ENCODE data around the gene FMNL3. TPM values are rescaled to one million over a fixed set of nuclear protein-coding genes. Genes with fewer than 3 reads are reported as not detected.

FMNL3 gene
- polyA plus RNA-seq, 1 donor from 2014 or later: 5.6 TPM

DNA sequence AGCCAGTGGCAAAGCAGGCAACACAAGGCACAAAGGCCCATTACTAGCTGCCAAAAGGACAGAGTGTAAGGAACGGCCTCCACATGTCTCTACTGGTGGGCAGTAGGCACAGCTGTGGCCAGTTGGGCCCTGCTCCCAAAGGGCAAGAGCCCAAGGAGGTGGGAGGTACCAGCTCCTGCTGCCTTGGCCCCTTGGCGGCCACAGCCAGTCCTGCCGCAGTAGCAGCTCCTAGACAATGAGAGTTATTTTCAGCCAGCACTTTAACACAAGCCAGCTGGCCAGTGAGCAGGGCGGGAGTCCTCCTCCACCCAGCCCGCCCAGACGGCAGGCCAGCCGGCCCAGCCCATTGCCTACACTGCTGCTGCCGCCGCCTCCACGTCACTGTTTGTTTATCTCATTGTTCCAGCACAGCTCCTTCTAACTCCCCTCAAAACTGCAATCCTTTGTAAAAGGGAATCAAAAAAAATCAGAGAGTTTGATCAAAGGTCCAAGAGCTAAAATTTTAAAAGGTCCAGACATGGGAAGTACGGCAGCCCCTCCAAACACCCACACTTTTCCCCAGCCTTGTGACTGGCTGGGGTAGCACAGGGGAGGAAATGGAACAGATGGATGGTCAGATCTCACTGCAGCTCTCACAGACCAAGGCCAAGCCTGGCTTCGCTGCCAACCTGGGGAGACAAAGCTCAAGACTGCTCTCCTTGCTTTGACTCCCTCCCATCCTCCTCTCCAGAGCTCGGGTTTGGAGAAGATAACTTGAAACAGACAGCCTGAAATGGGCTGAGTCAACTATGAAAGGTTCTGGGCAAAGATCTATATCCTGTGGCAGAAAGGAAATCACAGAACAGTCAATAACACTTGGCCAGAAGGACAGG, 33.5 kb downstream of the FMNL3 start:
- Mint-ChIP-seq H3K27ac (peak overlapping the region; percentile 62 to 88 (median 69)), H3K4me3 (peak overlapping the region in 2 of 4 donors; percentile 25), H3K4me1 (peaks cover 62 to 77% (median 66%) of the 10 kb centered on the region in 3 donors), H3K36me3 (no peaks in the 10 kb centered on the region), H3K9me3 (no peaks in the 10 kb centered on the region), H3K27me3 (no peaks in the 10 kb centered on the region)

DNA sequence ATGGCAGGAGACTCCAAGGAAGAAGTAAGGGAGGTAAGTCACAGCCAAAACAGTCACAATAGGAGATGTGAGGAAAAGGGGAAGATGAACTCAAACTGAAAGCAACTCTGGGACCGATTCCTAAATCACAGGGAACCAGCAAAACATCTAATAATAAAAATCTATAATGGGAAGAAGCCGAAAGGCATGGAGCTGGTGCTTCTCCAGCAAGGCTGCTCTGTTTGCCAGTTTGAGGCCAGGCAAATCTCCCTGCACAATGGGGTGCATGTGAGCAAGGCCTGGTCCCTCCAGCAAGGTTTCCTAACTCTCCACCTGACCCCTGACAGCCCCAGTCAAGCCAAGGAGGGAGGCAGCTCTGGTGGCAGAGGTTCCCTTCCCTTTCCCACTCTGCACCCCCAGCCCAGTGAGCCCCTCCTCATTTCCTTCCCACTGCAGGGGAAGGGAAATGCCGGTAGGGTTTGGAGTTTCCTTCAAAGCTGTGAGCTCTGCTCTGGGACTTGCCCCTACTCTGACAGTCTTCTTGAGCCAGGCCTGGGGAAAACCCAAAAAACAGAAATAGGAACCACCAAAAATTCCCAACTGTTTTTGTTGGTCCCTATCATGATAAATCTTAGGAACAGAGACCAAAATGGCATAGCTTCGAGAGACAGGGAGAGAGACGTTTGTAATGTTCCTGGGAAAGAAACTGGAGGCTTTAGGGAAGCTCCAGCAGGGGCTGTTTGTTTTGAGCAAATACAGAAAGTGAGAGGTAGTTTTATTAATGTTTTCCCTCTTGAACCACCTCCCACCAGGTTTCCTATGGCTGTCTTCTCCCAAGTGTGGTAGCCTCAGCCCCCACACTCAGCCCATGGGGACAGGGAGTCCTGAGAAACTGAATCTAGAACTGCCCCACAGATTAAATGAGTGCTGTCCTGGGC, 34.6 kb downstream of the FMNL3 start:
- Mint-ChIP-seq H3K27me3 (no peaks in the 10 kb centered on the region), H3K27ac (peak overlapping the region; percentile 62 to 96 (median 94)), H3K36me3 (no peaks in the 10 kb centered on the region), H3K4me3 (peak overlapping the region in 3 of 4 donors; percentile 25 to 90 (median 74)), H3K4me1 (peaks cover 70 to 85% (median 74%) of the 10 kb centered on the region in 3 donors), H3K9me3 (no peaks in the 10 kb centered on the region)

DNA sequence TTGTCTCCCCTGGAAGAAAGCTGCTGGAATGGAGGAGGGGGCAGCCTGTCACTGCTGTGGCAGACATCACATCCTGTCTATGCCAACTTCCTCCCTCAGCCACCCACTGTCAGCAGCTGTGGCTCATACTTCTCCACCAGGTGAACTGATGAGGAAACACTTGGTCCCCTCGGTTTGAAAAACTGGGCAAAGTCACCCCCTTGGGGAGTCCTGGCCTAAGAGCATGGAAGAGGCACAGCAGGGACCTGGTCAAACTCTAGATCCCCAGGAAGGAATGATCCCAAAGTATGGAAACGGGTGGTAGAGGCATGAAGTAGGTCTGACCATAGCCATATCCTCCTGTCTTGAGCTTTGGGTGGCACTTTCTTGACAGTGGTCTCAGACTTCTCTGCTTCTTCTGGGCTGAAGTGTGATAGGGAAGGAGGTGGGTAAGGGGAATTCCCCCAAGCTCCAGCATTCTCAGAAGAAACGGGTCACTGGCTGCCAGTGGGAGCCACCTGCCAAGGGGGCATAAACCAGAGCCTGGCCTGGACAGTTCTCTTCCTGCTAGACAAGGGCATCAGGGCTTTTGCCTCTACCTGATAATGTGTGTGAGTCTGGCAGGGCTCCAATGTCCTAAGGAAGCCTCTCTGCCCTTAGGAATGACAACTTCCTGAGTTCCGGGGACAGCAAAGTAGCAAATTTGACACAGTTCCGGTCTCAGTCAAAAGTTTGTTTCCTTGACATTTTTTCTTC, 36.0 kb downstream of the FMNL3 start:
- peak overlapping the region; percentile 62 to 96 (median 94) for H3K27ac Mint-ChIP-seq
- no peaks in the 10 kb centered on the region for H3K9me3 Mint-ChIP-seq
- peak overlapping the region; percentile 17 to 81 (median 62) for H3K4me3 Mint-ChIP-seq
- peaks cover 3% of the 10 kb centered on the region for H3K36me3 Mint-ChIP-seq
- no peaks in the 10 kb centered on the region for H3K27me3 Mint-ChIP-seq
- H3K4me1 Mint-ChIP-seq: peaks cover 73 to 83% (median 73%) of the 10 kb centered on the region in 3 donors

GRCh38 chr12:49669796-49670195, 37.4 kb downstream of the FMNL3 start:
- H3K36me3 Mint-ChIP-seq: peaks cover 10% of the 10 kb centered on the region
- H3K4me3 Mint-ChIP-seq: peak overlapping the region in 3 of 4 donors; percentile 6 to 59 (median 17)
- peaks cover 71 to 83% (median 76%) of the 10 kb centered on the region in 3 donors for H3K4me1 Mint-ChIP-seq
- peak overlapping the region; percentile 62 to 96 (median 94) for H3K27ac Mint-ChIP-seq
- H3K9me3 Mint-ChIP-seq: no peaks in the 10 kb centered on the region
- H3K27me3 Mint-ChIP-seq: no peaks in the 10 kb centered on the region

- peaks cover 76 to 82% (median 80%) of the 10 kb centered on the region in 3 donors for H3K4me1 Mint-ChIP-seq
- H3K27me3 Mint-ChIP-seq: no peaks in the 10 kb centered on the region
- peaks cover 10% of the 10 kb centered on the region for H3K36me3 Mint-ChIP-seq
- H3K27ac Mint-ChIP-seq: peak overlapping the region; percentile 54 to 86 (median 69)
- H3K4me3 Mint-ChIP-seq: peak overlapping the region in 2 of 4 donors; percentile 21 to 47
- no peaks in the 10 kb centered on the region for H3K9me3 Mint-ChIP-seq
Measured at GRCh38 chr12:49667325-49668090, 39.7 kb downstream of the FMNL3 start.

GRCh38 chr12:49666176-49666575, 41.0 kb downstream of the FMNL3 start:
- H3K27ac Mint-ChIP-seq: peak overlapping the region in 1 of 3 donors; percentile 95
- H3K4me3 Mint-ChIP-seq: peak overlapping the region in 1 of 4 donors; percentile 15

GRCh38 chr12:49665384-49665783, 41.8 kb downstream of the FMNL3 start:
- H3K4me3 Mint-ChIP-seq: peak overlapping the region in 2 of 4 donors; percentile 6 to 54
- no peaks in the 10 kb centered on the region for H3K9me3 Mint-ChIP-seq
- H3K27ac Mint-ChIP-seq: peak overlapping the region; percentile 46 to 95 (median 57)
- no peaks in the 10 kb centered on the region for H3K27me3 Mint-ChIP-seq
- peaks cover 74 to 81% (median 79%) of the 10 kb centered on the region in 3 donors for H3K4me1 Mint-ChIP-seq
- peaks cover 13% of the 10 kb centered on the region for H3K36me3 Mint-ChIP-seq

More at GRCh38 chr12:49666176-49666575, 41.0 kb downstream of the FMNL3 start:
- Mint-ChIP-seq H3K27me3 (no peaks in the 10 kb centered on the region), H3K36me3 (peaks cover 12% of the 10 kb centered on the region), H3K9me3 (no peaks in the 10 kb centered on the region), H3K4me1 (peaks cover 77 to 83% (median 82%) of the 10 kb centered on the region in 3 donors)

DNA sequence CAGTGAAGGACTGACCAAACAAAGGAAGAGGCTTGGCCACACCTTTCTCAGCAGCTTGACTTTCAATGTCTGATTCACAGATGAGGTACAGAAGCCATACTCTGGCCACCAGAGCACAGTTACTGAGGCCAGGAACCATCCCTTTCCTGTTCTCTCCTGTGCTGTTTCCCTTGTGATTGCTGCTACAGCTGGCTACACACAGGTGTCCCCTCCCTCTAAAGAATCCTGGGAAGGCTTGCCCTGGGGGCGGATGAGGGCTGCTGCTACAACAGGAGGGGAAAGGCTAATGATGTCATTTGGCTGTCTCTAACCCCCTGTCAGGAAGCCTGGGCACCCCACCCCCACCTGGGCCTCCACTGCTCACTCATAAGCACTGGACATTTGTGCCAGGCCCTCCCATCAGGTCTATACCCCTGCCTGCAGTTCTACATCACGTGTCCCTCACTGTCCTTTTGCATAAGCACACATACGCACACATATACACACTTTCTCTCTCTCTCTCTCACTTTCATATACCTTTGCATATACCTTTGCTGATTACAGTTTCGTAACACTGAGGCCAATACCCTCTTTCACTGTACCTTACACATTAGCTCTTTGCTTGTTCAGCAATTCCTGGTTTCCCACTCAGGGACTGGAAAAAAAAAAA, 42.5 kb downstream of the FMNL3 start:
- Mint-ChIP-seq H3K27me3 (no peaks in the 10 kb centered on the region), H3K9me3 (no peaks in the 10 kb centered on the region), H3K36me3 (peaks cover 13% of the 10 kb centered on the region), H3K4me3 (peak overlapping the region; percentile 6 to 67 (median 31)), H3K4me1 (peaks cover 72 to 77% (median 72%) of the 10 kb centered on the region in 3 donors), H3K27ac (peak overlapping the region in 2 of 3 donors; percentile 95 to 98)

GRCh38 chr12:49664167-49664566, 43.0 kb downstream of the FMNL3 start:
- Mint-ChIP-seq H3K27me3 (no peaks in the 10 kb centered on the region), H3K9me3 (no peaks in the 10 kb centered on the region), H3K36me3 (peaks cover 13% of the 10 kb centered on the region), H3K4me1 (peaks cover 68 to 73% (median 70%) of the 10 kb centered on the region in 3 donors), H3K4me3 (peak overlapping the region in 3 of 4 donors; percentile 67 to 88 (median 84)), H3K27ac (peak overlapping the region in 2 of 3 donors; percentile 95 to 98)

- Mint-ChIP-seq H3K4me3 (peak overlapping the region; percentile 72 to 93 (median 86)), H3K4me1 (peaks cover 63 to 69% (median 65%) of the 10 kb centered on the region in 3 donors), H3K36me3 (peaks cover 13% of the 10 kb centered on the region), H3K27me3 (no peaks in the 10 kb centered on the region), H3K9me3 (no peaks in the 10 kb centered on the region), H3K27ac (peak overlapping the region; percentile 91 to 98 (median 95))
Measured at GRCh38 chr12:49662998-49663843, 44.0 kb downstream of the FMNL3 start.

- Mint-ChIP-seq H3K27ac (peak overlapping the region; percentile 91 to 98 (median 95)), H3K4me3 (peak overlapping the region; percentile 53 to 94 (median 86)), H3K4me1 (peaks cover 56 to 60% (median 60%) of the 10 kb centered on the region in 3 donors), H3K36me3 (peaks cover 14% of the 10 kb centered on the region), H3K9me3 (no peaks in the 10 kb centered on the region), H3K27me3 (no peaks in the 10 kb centered on the region)
Measured at GRCh38 chr12:49661746-49662145, 45.5 kb downstream of the FMNL3 start.

GRCh38 chr12:49661191-49661590, 46.0 kb downstream of the FMNL3 start:
- H3K9me3 Mint-ChIP-seq: no peaks in the 10 kb centered on the region
- H3K4me3 Mint-ChIP-seq: peak overlapping the region; percentile 53 to 94 (median 86)
- H3K27ac Mint-ChIP-seq: peak overlapping the region; percentile 91 to 98 (median 95)
- H3K4me1 Mint-ChIP-seq: peaks cover 54 to 58% (median 58%) of the 10 kb centered on the region in 3 donors
- H3K27me3 Mint-ChIP-seq: no peaks in the 10 kb centered on the region
- H3K36me3 Mint-ChIP-seq: peaks cover 16% of the 10 kb centered on the region
